HG02973 (cell line): ENCODE data around the gene NPY4R2.
"Not testable (repeated sequence)": the region's sequence is repeated elsewhere in the genome, so short reads cannot be mapped to it uniquely, and the experiment has no call there.

Experiments
- ATAC-seq: cut with Tn5 transposase; IDR thresholded peaks from one replicate; pipeline ENCODE4 v1.9.1; 2021; ENCODE audit warnings: moderate library complexity; ENCODE audit not compliant: unreplicated experiment

NPY4R2 gene

DNA sequence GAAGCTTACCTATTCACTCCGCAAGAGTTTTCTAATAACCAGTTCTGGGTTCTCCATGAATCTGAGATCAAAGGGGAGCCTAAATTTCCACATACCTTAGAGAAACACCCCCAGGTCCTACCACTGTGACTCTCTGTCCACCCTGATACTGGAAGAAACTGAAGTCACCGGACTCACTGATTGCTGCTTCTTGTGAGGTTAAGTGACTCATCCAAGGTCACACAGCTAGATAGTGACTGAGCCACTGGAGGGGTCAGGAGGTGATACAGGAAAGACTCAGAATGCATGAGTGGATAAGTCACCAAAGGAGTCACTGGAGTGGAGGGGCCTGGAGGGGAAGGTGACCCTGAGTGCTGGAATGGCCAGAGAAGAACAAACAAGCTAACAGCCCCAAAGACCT is 9.8 kb downstream of the NPY4R2 start:
- ATAC-seq: not testable (repeated sequence)

DNA sequence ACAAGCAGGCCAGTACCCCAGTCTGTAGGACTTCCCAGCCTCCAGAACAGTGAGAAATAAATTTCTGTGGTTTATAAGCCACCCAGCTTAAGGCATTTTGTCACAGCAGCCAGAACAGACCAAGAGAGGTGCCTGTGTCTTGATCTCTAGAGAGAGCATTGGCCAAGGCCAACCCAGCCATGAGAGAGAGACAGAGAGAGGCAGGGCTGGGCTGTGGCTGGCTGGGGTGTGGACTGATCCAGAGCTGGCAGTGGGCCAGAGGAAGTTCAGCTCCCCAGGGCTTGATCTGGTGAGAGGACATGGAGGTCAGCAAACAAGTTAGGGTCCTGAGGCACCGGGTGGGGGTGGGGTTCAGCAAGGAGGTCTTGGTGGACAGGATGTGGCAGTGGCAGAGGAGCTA is 14.4 kb downstream of the NPY4R2 start:
- ATAC-seq: not testable (repeated sequence)

DNA sequence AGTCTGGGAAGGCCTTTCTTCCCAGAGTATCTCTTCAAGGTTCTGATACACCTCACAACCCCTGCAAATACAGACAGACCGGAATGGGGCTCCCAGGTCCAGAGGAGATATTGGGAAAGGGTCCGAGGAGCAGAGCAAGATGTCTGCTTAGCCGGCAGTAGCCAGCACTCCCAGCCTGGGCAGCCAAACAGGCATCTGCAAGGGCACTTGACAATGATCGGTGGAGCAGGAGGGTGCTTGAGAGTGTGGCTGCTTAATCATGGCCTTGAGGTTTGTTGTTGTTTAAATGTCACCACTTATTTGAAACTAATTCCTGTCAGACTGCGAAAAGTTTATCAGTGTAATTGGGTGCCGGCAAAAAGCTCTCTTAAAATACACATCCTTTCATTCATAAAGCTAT is 15.0 kb downstream of the NPY4R2 start:
- not testable (repeated sequence) for ATAC-seq

DNA sequence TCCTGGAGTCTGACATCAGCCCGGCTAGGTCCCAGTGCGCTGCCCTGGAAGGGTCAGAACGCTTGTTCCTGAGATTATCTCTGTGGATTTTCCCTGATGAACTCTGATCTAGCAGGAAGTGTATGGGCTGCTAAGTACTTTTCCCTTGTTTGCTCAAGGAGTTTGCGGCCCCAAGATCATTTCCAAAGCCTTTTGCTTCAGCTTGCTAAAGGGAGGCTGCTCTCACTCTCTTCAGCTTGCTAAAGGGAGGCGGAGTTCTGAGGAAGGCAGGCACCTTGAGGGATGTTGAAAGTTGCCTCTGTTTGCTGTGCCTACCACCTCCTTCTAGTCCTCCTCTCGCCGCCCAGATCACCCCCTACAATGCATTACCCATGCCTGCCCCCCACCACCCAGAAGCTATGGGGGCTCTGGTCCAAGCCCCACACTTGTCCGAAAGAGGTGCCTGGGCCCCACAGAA is 18.3 kb downstream of the NPY4R2 start:
- not testable (repeated sequence) for ATAC-seq

DNA sequence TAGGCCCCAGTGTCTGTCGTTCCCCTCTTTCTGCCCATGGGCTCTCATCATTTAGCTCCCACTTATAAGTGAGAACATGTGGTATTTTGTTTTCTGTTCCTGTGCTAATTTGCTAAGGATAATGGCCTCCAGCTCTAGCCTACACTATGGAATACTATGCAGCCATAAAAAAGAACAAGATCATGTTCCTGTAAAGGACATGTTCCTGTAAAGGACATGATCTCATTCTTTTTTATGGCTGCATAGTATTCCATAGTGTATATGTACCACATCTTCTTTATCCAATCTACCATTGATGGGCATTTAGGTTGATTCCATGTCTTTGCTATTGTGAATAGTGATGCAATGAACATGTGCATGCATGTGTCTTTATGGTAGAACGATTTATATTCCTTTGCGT is 19.2 kb downstream of the NPY4R2 start:
- not testable (repeated sequence) for ATAC-seq

DNA sequence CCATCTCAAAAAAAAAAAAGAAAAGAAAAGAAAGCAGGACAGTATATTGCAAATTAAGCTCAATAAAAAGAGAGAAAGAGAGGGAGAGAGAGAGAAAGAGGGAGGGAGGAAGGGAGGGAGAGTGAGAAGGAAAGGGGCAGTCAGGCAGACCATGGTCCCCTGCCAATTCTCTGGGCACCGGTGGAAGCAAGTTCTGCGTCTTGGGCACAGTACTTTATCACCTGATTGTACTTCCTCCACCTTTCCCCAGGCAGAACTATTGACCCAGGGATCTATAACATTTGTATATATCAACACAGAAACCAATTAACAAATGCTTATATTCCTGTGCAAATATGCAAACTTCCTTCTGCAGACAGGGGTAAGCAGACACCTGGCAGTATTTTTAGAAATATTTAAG is 22.4 kb downstream of the NPY4R2 start:
- ATAC-seq: not testable (repeated sequence)

DNA sequence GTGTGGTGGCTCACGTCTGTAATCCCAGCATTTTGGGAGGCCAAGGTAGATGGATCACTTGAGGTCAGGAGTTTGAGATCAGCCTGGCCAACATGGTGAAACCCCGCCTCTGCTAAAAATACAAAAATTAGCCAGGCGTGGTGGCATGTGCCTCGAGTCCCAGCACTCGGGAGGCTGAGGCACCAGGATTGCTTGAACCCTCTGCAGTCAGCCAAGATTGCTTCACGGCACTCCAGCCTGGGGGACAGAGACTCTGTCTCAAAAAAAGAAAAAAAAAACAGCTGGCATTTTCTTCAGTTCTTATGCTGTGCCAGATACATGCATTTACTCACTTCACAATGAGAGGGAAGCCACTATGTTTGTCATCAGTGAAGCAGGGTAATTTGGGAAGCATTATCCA is 22.9 kb downstream of the NPY4R2 start:
- not testable (repeated sequence) for ATAC-seq

DNA sequence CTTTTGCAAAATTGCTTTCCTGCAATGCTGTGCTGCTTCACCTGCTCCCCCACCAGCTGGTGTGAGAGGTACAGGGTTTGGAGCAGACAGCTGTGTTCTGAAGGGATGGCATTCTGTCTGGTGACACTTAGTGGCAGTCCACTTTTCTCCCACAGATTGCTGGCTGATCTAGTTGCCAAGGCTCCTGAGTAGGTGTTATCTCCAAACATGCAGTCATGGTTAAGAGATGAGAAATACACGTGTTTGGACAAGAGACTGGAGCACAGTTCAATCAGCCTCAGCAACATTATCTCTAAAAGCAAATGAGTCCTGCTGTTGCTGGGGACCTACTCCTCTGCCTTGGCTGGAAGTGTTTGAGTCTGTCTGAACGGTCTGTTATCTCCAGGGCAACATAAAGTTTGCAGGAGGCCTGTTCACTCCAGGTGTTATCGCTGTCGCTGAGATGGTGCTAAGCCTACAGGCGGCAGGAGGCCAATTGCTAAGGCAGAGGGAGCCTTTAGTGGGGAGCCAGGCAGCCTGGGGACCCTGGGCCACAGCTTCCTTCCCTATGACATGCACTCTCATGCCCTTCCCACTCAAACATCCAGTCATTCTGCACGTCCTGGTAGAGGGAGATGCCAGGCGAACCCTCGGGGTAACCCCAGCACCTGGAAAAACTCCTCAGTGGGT is 24.0 kb downstream of the NPY4R2 start:
- ATAC-seq: not testable (repeated sequence)

DNA sequence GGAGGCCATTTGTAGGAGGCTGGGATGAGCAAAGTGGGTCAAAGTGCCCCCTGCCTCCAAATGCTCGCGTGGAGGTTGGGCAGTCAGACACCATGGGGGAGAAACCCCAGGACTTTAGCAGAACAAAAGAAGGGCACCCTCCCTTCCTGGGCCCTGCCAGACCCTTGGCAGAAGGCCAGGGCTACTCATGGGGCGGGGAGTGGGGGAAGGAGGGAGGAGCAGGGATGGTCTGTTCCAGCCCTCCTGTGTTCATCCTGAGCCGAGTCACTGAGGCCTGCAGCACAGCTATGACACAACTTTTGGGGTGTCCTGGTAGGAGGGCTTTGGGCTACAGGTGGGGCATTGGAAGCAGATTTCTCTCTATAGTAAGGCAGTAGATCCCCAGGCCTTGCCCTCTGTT is 24.9 kb downstream of the NPY4R2 start:
- ATAC-seq: not testable (repeated sequence)

DNA sequence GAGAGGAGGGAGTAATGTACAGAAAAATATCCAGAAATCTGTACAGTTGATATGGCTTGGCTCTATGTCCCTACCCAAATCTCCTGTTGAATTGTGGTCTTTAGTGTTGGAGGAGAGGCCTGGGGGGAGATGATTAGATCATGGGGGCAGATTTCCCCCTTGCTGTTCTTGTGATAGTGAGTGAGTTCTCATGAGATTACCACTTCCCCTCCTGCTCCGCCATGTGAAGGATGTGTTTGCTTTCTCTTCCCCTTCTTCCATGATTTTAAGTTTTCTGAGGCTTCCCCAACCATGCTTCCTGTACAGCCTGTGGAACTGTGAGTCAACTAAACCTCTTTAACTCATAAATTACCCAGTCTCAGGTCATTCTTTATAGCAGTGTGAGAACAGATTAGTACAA is 29.0 kb downstream of the NPY4R2 start:
- not testable (repeated sequence) for ATAC-seq

DNA sequence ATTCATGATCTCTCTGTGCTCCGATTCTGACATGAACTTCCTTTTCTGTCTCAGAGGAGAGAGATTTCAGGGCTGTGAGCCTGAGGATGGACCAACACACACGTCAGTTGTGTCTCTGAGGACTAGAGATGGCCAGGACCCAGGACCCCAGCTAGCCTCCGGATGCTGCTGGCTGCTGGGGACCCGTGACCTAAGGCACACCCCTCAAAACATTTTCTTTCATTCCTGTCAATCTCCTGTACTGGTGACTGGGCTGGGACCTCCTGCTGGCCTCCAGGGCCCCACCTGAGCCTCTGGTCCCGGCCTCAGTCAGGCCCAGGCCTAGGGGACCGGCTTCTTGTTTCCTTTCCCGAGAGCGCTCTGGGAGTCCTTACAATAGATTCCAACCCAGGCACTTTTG is 38.7 kb downstream of the NPY4R2 start:
- ATAC-seq: not testable (repeated sequence)

DNA sequence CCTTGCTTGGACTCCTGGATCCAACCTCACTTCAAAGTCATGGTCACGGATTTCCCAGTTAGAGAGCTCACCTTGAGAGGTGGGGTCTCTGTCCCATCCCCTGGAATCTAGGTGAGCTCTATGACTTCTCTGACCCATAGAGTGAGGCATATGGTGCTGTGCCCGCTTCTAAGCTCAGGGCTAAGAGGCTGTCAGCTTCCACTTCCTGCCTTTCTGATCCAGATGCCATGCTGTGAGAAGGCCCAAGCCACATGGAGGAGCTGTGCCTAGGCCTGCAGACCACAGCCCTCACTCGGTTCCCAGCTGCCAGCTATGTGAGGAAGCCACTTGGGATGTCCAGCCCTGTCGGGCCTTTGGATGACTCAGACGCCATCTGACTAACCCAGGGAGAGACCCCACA is 41.2 kb downstream of the NPY4R2 start:
- ATAC-seq: not testable (repeated sequence)

DNA sequence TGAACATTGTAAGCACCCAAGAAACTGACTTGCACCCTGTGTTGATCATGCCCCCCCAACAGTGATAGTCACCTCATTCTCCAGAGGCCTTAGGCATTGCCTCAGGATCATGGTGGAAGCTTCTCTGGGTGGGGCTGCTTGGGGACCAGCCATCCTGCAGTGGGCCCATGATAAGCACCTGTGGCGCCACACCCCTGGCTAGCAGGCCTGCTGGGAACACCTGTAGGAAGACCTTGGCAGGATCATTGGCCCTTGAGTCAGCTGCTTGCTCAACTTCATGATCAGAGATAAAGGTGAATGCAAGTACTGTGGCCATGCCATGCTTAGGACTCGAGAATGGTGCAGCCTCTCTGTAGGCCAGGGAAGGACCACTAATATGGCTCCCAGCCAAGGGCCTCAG is 42.2 kb downstream of the NPY4R2 start:
- not testable (repeated sequence) for ATAC-seq

DNA sequence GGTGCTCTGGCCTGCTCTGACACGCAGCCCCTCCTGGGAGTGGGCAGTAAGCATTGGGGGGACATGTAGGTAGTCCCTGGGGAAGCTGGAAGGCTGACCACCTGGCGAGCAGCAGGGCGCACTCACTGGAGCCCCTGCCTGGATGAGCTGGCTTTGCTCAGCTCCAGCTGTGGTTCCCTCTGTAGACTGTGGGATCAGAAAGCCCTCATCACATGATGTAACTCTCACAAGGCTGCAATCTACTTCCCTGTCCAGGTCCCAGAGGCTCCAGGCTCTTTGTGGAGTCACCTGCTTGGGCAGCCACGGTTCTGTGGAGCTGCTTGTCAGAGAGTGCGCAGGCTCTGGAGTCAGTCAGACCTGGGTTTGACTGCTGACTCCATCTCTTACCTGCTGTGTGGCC is 44.3 kb downstream of the NPY4R2 start:
- ATAC-seq: not testable (repeated sequence)

DNA sequence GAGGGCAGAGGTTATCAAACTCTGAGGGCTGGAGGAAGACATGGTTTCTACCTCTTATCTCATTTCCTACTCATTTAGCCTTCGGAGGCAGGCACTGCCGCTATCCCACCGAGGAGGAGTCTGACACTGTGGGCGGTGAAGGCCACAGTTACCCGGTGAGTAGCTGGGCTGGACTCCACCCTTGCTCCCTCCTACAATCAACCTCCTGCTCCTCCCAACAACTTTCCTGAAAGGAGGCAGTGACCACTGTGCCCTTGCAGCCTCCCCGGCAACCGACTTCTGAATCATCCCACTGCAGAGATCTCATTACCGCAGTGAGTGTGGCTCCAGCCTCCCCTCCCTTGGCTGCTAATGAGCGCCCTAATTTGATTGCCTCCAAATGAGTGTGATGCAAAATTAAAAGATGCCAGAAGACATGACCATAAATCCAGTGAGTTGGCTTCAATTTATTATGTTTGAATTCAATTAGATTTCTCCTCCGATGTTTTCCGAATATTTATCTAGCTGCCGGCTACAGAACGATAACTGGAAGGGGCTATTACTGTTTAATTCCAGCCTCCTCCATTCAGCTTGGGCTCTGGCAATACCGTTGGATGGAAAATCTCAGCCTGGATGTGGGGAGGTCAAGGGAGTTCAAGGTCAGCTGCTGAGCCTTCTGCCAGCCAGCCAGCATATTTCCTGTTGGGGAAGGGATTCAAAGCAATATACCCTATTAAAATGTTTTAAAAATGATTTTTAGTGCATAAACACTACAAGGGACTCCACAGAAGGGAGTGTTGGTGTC is 46.0 kb downstream of the NPY4R2 start:
- ATAC-seq: not testable (repeated sequence)

DNA sequence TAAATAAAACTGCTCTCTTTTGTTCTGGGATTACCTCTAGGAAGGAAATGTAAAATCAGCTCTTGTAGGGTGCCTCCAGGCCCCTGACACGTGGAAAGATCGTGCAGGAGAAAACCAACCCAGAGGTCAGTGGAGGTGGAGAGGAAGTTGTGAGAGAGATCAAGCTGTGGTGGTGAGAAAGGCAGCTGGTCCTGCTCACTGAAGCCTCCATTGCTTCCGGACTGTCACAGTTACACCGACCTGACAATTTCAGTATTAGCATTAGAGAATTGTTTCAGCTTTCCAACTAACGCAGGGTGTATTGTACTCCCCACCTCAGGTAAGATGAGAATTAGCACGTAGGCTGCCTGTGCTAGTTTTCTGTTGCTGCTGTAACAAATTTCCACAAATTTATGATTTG is 50.5 kb downstream of the NPY4R2 start:
- peak; percentile 77 for ATAC-seq

DNA sequence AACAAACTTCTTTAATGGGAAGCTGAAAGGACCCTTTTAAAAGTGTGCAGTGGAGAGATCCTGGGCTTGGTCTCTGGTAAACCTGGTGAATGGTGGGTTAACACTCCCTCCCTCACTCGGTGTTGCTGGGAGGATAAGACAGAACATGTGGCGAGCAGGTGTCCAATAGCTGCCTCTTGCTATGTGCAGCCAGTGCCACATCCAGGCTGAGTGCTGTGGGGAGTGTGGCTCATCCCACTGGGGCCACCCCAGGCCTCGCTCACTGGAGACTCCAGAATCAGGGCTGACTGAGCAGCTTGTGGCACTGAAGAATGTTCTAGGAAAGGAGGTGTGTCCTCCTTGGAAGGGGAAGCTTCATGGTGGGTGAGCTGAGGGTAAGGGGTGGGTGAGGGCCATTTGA is 51.6 kb downstream of the NPY4R2 start:
- not testable (repeated sequence) for ATAC-seq

DNA sequence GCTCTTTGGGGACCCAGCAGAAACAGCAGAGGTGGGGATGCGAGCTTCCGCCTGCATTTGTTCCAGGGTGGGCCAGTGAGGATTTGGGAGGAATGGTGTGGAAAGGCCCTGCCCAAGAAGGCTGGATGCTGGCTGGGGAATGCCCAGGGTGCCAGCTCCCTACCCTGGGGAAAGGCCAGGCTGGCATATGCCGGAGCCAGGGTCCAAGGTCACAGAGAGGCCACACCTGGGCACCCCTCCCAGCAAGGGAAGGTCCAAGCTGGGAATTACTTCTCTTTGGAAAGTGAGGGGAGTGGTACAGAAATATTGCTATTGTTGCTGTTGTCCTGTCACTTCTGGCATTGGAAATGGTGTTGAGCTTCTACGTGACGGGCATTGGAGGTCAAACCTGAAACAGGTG is 53.1 kb downstream of the NPY4R2 start:
- ATAC-seq: not testable (repeated sequence)

DNA sequence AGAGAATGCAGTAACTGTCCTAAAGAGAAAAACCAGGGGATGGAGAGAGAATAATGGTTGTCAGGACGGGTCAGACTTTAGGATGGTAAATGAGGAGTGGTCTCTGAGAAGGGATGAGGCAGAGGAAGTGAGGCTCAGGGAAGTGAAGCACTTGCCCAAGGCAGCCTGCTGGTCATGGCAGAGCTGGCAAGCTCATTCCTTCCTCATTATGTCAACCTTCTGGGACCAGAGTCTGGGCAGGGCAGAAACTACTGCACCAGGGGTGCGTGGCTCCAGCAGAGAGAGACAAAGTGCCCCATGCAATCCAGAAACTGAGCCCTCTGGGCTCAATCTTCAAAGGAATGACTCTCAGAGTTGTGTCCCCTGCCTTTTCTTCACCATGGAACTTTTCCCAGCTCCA is 53.6 kb downstream of the NPY4R2 start:
- ATAC-seq: not testable (repeated sequence)
